Measurements from ENCODE around the gene SLC26A9. TPM values are rescaled to one million over a fixed set of nuclear protein-coding genes. Genes with fewer than 3 reads are reported as not detected.

Gene SLC26A9
- polyA plus RNA-seq, 1 of the 3 experiments (the other 2 are of a cell fraction) = not detected

DNA sequence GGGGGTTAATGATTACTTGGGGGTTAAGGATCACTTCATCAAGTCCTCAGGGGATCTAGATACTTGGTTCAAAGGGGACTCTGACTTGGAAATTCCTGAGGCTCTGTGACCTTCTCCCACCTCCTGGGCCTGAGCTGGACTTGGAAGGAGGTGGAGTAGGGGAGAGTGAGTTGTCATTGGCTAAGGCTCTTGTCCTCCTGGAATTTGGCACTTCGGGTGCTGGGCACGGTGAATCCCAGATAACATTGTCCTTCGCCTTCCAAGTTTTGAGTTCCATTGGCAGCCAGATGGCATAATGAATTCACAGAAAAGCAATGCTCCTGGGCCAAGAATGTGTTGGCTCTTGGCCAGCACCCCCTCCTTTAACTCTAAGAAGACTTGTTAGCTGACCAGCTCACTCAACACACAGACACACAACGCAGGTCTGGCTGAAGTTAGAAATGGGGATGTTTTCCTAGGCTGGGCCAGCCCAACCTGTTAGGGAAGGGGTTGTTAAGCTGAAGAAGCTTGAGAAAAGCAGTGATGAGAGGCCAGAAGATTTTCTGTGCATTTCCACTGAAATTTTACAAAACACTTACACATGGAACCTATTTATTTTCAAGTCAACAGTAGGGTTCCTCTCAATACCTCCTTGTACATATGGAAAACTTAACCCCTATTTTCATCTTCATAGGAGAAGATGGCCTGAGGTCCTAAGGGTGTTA, 29.7 kb downstream of the SLC26A9 start:
- H3K4me2 ChIP-seq = no peak overlapping the region
- no peaks in the 10 kb centered on the region for H3K27me3 ChIP-seq (ENCODE audit: insufficient read depth)
- H4K20me1 ChIP-seq (ENCODE audit: insufficient read depth) = no peaks in the 10 kb centered on the region
- ChIA-PET CTCF (interaction anchor here (0.9 to 9.2 kb wide), 6 partner anchors 65 to 256 kb away, joined by 3 to 116 read pairs (median 6); no protein-coding TSS in a partner anchor), POLR2A (no interaction called here)
- no peaks in the 10 kb centered on the region for H3F3A ChIP-seq (replicated peaks; ENCODE audit: insufficient read depth)
- H3K4me3 ChIP-seq (ENCODE audit: low read depth in 2 of 2, low read length in 1 of 2) = no peak overlapping the region
- no peak overlapping the region for H3K9ac ChIP-seq
- WGBS (ENCODE audit: low lambda C conversion rate) = 22% methylated on average over 4 of the region's 4 CpGs
- peaks cover 0 to 17% of the 10 kb centered on the region in 2 experiments; a peak in 1 of 4 replicates for H3K4me1 ChIP-seq (ENCODE audit: control insufficient read depth in 1 of 2, insufficient read depth in 2 of 2, low read depth in 1 of 2, low read length in 1 of 2)
- H3K9me2 ChIP-seq = no peaks in the 10 kb centered on the region
- H3K27ac ChIP-seq (ENCODE audit: low read depth in 2 of 2, low read length in 1 of 2) = peak overlapping the region in 1 of 2 experiments; percentile 23; a peak in 1 of 4 replicates
- no peaks in the 10 kb centered on the region for H3K36me3 ChIP-seq (replicated peaks in 1 of 2; ENCODE audit: control insufficient read depth in 1 of 2, insufficient read depth in 2 of 2, low read length in 1 of 2)
- TF ChIP-seq NFIC (IDR thresholded peaks at IDR 0.05; ENCODE audit: borderline replicate concordance) = peak; percentile 87
- TF ChIP-seq, protein P1, sequence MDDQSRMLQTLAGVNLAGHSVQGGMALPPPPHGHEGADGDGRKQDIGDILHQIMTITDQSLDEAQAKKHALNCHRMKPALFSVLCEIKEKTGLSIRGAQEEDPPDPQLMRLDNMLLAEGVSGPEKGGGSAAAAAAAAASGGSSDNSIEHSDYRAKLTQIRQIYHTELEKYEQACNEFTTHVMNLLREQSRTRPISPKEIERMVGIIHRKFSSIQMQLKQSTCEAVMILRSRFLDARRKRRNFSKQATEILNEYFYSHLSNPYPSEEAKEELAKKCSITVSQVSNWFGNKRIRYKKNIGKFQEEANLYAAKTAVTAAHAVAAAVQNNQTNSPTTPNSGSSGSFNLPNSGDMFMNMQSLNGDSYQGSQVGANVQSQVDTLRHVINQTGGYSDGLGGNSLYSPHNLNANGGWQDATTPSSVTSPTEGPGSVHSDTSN (IDR thresholded peaks at IDR 0.05) = 0 out of 2 replicates have a peak, but pooled peaks have one; percentile 3
- TF ChIP-seq NRF1 (IDR thresholded peaks at IDR 0.05; ENCODE audit: low read depth, low read length) = no peak
- TF ChIP-seq YY1 (IDR thresholded peaks at IDR 0.05; ENCODE audit: low read depth) = no peak
- peak; percentile 38 for TF ChIP-seq TCF12 (IDR thresholded peaks at IDR 0.05)
- no peak for TF ChIP-seq POLR2AphosphoS5 (IDR thresholded peaks at IDR 0.05; ENCODE audit: low read depth, low read length)
- peak; percentile 5 for DNase-seq
- no peaks in the 10 kb centered on the region for H3K9me3 ChIP-seq
- no peak overlapping the region for H2AFZ ChIP-seq (ENCODE audit: low read depth)
- no peaks in the 10 kb centered on the region for H3K79me2 ChIP-seq (ENCODE audit: insufficient read depth)

DNA sequence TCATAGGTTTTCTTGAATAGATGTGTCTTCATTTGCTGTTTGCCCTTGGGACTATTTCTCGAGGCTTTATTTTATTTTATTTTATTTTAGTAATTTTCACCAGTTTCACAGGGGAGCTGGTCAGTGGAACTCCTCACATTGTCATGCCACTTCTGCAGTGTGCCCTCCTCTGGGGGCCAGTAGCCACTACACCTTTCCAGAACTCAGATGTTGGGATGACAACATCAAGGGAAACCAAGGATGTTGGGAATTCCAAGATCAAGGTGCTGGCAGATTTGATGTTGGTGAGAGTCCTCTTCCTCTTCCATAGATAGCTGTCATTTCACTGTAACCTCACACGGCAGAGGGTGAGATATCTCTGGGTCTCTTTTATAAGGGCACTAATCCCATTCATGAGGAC, 35.5 kb downstream of the SLC26A9 start:
- Histone ChIP-seq H3K4me3 (ENCODE audit: low read depth in 2 of 2, low read length in 1 of 2) (no peak overlapping the region), H3K36me3 (replicated peaks in 1 of 2; ENCODE audit: control insufficient read depth in 1 of 2, insufficient read depth in 2 of 2, low read length in 1 of 2) (no peaks in the 10 kb centered on the region), H3F3A (replicated peaks; ENCODE audit: insufficient read depth) (no peaks in the 10 kb centered on the region), H3K27me3 (ENCODE audit: insufficient read depth) (no peaks in the 10 kb centered on the region), H4K20me1 (ENCODE audit: insufficient read depth) (no peaks in the 10 kb centered on the region), H3K9me3 (no peaks in the 10 kb centered on the region), H3K4me2 (no peak overlapping the region), H2AFZ (ENCODE audit: low read depth) (no peak overlapping the region), H3K9me2 (no peaks in the 10 kb centered on the region), H3K27ac (ENCODE audit: low read depth in 2 of 2, low read length in 1 of 2) (no peak overlapping the region), H3K79me2 (ENCODE audit: insufficient read depth) (no peaks in the 10 kb centered on the region), H3K4me1 (ENCODE audit: control insufficient read depth in 1 of 2, insufficient read depth in 2 of 2, low read depth in 1 of 2, low read length in 1 of 2) (no peaks in the 10 kb centered on the region), H3K9ac (no peak overlapping the region)
- 6% methylated on average over 2 of the region's 2 CpGs for WGBS (ENCODE audit: low lambda C conversion rate)
- TF ChIP-seq NRF1 (IDR thresholded peaks at IDR 0.05; ENCODE audit: low read depth, low read length) (no peak), FOXJ3 (CRISPR knock-in tag; IDR thresholded peaks at IDR 0.05) (no peak), RFX5 (IDR thresholded peaks at IDR 0.05; ENCODE audit: low read length) (no peak), MEF2A (IDR thresholded peaks at IDR 0.05; ENCODE audit: borderline replicate concordance, low read depth) (no peak), FOSL2 (IDR thresholded peaks at IDR 0.05; ENCODE audit: borderline replicate concordance, low read depth) (no peak), YY1 (IDR thresholded peaks at IDR 0.05; ENCODE audit: low read depth) (no peak), TCF12 (IDR thresholded peaks at IDR 0.05) (no peak), SMC3 (IDR thresholded peaks at IDR 0.05; ENCODE audit: low read depth, low read length) (peak; percentile 61), TEAD4 (IDR thresholded peaks at IDR 0.05; ENCODE audit: borderline replicate concordance, insufficient read depth) (no peak), RCOR1 (IDR thresholded peaks at IDR 0.05; ENCODE audit: low read length) (no peak), RAD21 (IDR thresholded peaks at IDR 0.05; ENCODE audit: low read length) (peak; percentile 67)
- TF ChIP-seq, protein P2, sequence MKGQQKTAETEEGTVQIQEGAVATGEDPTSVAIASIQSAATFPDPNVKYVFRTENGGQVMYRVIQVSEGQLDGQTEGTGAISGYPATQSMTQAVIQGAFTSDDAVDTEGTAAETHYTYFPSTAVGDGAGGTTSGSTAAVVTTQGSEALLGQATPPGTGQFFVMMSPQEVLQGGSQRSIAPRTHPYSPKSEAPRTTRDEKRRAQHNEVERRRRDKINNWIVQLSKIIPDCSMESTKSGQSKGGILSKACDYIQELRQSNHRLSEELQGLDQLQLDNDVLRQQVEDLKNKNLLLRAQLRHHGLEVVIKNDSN (IDR thresholded peaks at IDR 0.05; ENCODE audit: borderline replicate concordance, low read depth) = no peak
- TF ChIP-seq, protein P3, sequence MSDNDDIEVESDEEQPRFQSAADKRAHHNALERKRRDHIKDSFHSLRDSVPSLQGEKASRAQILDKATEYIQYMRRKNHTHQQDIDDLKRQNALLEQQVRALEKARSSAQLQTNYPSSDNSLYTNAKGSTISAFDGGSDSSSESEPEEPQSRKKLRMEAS (IDR thresholded peaks at IDR 0.05; ENCODE audit: low read depth) = no peak
- TF ChIP-seq, protein P4, sequence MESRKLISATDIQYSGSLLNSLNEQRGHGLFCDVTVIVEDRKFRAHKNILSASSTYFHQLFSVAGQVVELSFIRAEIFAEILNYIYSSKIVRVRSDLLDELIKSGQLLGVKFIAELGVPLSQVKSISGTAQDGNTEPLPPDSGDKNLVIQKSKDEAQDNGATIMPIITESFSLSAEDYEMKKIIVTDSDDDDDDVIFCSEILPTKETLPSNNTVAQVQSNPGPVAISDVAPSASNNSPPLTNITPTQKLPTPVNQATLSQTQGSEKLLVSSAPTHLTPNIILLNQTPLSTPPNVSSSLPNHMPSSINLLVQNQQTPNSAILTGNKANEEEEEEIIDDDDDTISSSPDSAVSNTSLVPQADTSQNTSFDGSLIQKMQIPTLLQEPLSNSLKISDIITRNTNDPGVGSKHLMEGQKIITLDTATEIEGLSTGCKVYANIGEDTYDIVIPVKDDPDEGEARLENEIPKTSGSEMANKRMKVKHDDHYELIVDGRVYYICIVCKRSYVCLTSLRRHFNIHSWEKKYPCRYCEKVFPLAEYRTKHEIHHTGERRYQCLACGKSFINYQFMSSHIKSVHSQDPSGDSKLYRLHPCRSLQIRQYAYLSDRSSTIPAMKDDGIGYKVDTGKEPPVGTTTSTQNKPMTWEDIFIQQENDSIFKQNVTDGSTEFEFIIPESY (IDR thresholded peaks at IDR 0.05; ENCODE audit: borderline replicate concordance, low read depth) = no peak
- TF ChIP-seq, protein P1 (IDR thresholded peaks at IDR 0.05) = no peak
- TF ChIP-seq, protein P5, sequence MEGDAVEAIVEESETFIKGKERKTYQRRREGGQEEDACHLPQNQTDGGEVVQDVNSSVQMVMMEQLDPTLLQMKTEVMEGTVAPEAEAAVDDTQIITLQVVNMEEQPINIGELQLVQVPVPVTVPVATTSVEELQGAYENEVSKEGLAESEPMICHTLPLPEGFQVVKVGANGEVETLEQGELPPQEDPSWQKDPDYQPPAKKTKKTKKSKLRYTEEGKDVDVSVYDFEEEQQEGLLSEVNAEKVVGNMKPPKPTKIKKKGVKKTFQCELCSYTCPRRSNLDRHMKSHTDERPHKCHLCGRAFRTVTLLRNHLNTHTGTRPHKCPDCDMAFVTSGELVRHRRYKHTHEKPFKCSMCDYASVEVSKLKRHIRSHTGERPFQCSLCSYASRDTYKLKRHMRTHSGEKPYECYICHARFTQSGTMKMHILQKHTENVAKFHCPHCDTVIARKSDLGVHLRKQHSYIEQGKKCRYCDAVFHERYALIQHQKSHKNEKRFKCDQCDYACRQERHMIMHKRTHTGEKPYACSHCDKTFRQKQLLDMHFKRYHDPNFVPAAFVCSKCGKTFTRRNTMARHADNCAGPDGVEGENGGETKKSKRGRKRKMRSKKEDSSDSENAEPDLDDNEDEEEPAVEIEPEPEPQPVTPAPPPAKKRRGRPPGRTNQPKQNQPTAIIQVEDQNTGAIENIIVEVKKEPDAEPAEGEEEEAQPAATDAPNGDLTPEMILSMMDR (IDR thresholded peaks at IDR 0.05) = peak; percentile 68
- CTCF ChIA-PET = interaction anchor here (0.7 to 3.8 kb wide), 20 partner anchors 8 to 249 kb away, joined by 3 to 62 read pairs (median 5); partner anchors contain the start of gene PM20D1
- POLR2A ChIA-PET = no interaction called here
- peak; percentile 20 for DNase-seq
